Erythroblast (primary cell): ENCODE measurements around the gene WRAP73.

Source experiments
- GATA1 ChIP-seq: IDR thresholded peaks from 2 replicates; pipeline ENCODE4 v1.6.1; 2011; ENCODE audit warnings: low read depth, mild to moderate bottlenecking, control low read depth, low read length, moderate library complexity
- POLR2A ChIP-seq: IDR thresholded peaks from 2 replicates; pipeline ENCODE4 v1.6.1; 2011; ENCODE audit warnings: mild to moderate bottlenecking, low read length

DNA sequence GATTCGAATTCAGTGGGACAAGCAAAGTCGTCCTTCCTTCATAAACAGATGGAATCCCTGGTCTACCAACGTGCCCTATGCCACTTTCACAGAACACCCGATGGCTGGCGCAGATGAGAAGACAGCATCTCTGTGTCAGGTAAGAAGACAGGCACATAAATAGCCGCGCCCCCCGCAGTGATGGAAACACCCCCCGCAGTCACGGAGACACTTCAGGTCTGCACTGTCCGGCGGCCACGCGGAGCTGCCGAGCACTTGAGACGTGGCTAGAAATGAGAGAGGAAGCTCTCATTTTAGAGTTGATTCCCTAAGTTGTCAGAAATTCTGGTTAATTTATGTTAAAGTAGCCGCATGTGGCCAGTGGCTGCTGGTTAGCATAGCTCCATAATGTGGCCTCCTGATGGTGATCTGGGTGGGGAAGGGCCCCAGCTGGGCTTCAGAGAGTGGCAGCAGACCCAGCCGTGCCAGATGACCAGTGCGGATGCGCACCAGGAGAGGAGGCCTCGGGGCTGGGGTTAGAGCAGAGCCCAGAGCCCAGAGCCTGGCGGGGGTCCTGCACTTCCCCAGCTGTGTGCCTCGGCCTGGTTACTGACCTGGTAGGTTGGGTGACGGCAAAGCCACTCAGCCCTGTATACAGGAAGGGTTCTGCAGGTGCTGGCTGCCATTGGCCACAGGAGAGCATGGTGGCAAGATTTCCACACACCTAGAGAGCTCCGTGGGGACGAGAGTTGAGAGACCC lies 22.2 kb downstream of the WRAP73 start:
- TF ChIP-seq POLR2A: no peak
- no peak for TF ChIP-seq GATA1
